ENCODE data around the gene UFSP2. TPM values are rescaled to one million over a fixed set of nuclear protein-coding genes. Genes with fewer than 3 reads are reported as not detected.

UFSP2 gene
- total and polyA plus RNA-seq, 2 of the 4 experiments (the other 2 are of a cell fraction): 21.8 to 43.7 TPM

- no peak overlapping the region for H2BK5ac ChIP-seq (ENCODE audit: low read depth, low read length, poor library complexity, severe bottlenecking)
- DNase-seq (peak; percentile 56), ATAC-seq (ENCODE audit: low read depth) (peak; percentile 49; the same call in 1 of the 2 replicates)
- no peak overlapping the region for H2AK5ac ChIP-seq (ENCODE audit: low read depth, low read length)
- in situ Hi-C loops (cut with MboI; ENCODE audit: low sequenced_read_pairs) (no loop called here), intact Hi-C loops (cut with micrococcal nuclease) (loop anchor here (10.0 kb wide), 1 partner anchor 155 kb away; no protein-coding TSS in a partner anchor), dilution Hi-C loops (cut with HindIII; ENCODE audit: low sequenced_read_pairs, unreplicated experiment) (no loop called here)
- no peak overlapping the region for H3K56ac ChIP-seq (ENCODE audit: extremely low read depth, insufficient read depth, low read length)
- no peak overlapping the region for H3K4me2 ChIP-seq (ENCODE audit: low read depth, low read length)
- H3K9me1 ChIP-seq (ENCODE audit: insufficient read depth, low read length): peaks cover 5% of the 10 kb centered on the region; the same call in 1 of the 2 replicates
- no peaks in the 10 kb centered on the region for H3K4me1 ChIP-seq (ENCODE audit: control insufficient read depth, insufficient read depth, low read length)
- H2BK15ac ChIP-seq (ENCODE audit: low read depth, low read length): no peak overlapping the region
- no CpG with 5 or more reads among the region's 3 CpGs for WGBS, 2 experiments (ENCODE audit: extremely low coverage in 2 of 2, insufficient read length in 1 of 2)
- no peaks in the 10 kb centered on the region for H4K20me1 ChIP-seq (ENCODE audit: insufficient read depth, low read length)
- no peak overlapping the region for H2AFZ ChIP-seq (replicated peaks; ENCODE audit: low read length, poor library complexity)
- no peaks in the 10 kb centered on the region; a peak in 1 of 4 replicates for H3K79me1 ChIP-seq (ENCODE audit: low read depth in 1 of 2, low read length in 2 of 2)
- no TSS peak for BruUV-seq (replicated peaks)
- H3K9ac ChIP-seq (ENCODE audit: low read depth, low read length): no peak overlapping the region
- no peak overlapping the region for H3K18ac ChIP-seq (ENCODE audit: low read depth, low read length)
- H3K4me3 ChIP-seq (ENCODE audit: insufficient read depth, low read depth, low read length): no peak overlapping the region
- no peak overlapping the region for H3K14ac ChIP-seq (replicated peaks; ENCODE audit: low read depth, low read length)
- H3K27ac ChIP-seq (ENCODE audit: insufficient read depth, low read length): no peak overlapping the region
- H4K8ac ChIP-seq (ENCODE audit: low read depth in 2 of 2, low read length in 2 of 2): no peak overlapping the region
- H3K27me3 ChIP-seq (ENCODE audit: control insufficient read depth, insufficient read depth, low read length): no peaks in the 10 kb centered on the region
- peaks cover 4% of the 10 kb centered on the region; the same call in 1 of the 2 replicates for H3K36me3 ChIP-seq (ENCODE audit: control insufficient read depth, insufficient read depth, low read length)
- H3K4ac ChIP-seq (ENCODE audit: low read depth, low read length): no peak overlapping the region
- H3K23ac ChIP-seq (ENCODE audit: low read depth, low read length): no peak overlapping the region
- TF ChIP-seq CEBPB (IDR thresholded peaks at IDR 0.05; ENCODE audit: low read depth, low read length) (0 out of 2 replicates have a peak, but pooled peaks have one; percentile 8), RFX5 (IDR thresholded peaks at IDR 0.05; ENCODE audit: low read depth, low read length) (no peak)
- POLR2A ChIA-PET (ENCODE audit: unreplicated experiment): no interaction called here
- H4K91ac ChIP-seq (ENCODE audit: insufficient read depth, low read depth, low read length): no peak overlapping the region
- H4K5ac ChIP-seq (ENCODE audit: low read depth, low read length): no peak overlapping the region
- H3K9me3 ChIP-seq (ENCODE audit: control insufficient read depth, insufficient read depth, low read length): no peaks in the 10 kb centered on the region
- CTCF ChIA-PET: no interaction called here
- no peak overlapping the region for H2BK20ac ChIP-seq (ENCODE audit: low read depth, low read length)
- no peak overlapping the region for H2BK120ac ChIP-seq (ENCODE audit: low read depth, low read length)
- H2AK9ac ChIP-seq (replicated peaks; ENCODE audit: low read depth, low read length, poor library complexity): no peak overlapping the region
Measured at GRCh38 chr4:185369731-185370130, 56.0 kb downstream of the UFSP2 start.

Data from IMR-90 (cell line).